Stimulated activated CD4-positive, alpha-beta T cell treated with anti-CD3 and anti-CD28 coated beads, TNF-alpha, amount 100 ng/mL, for 4 hours (primary cell): ENCODE results near the gene ZG16B.

Source experiments
- DNase-seq, 3 experiments: peaks; one replicate each; pipeline ENCODE4 v3.0.0-alpha.2; 2020; ENCODE audit warnings: low read depth in 3 of 3

ZG16B gene

GRCh38 chr16:2829501-2830354 lies at the start of gene ZG16B:
Gene ZG16B (plus strand): TSS chr16:2830303. CDS start chr16:2830442, 139 bp downstream.
- no peak for DNase-seq

- DNase-seq, result no peak
Measured at GRCh38 chr16:2782583-2783351, 47.3 kb upstream of the ZG16B start.

- no peak for DNase-seq
Measured at GRCh38 chr16:2783581-2784357, 46.3 kb upstream of the ZG16B start.

GRCh38 chr16:2784358-2785100 lies 45.6 kb upstream of the ZG16B start:
- no peak for DNase-seq

GRCh38 chr16:2785101-2785991 lies 44.8 kb upstream of the ZG16B start:
- DNase-seq, result peak in 2 of 3 experiments; percentile 15 to 33

- no peak for DNase-seq
Measured at GRCh38 chr16:2786061-2786825, 43.9 kb upstream of the ZG16B start.

- no peak for DNase-seq
Measured at GRCh38 chr16:2786826-2787151, 43.3 kb upstream of the ZG16B start.

GRCh38 chr16:2787406-2787805 lies 42.7 kb upstream of the ZG16B start, which contains the start of gene PRSS33:
Gene PRSS33 (minus strand): TSS chr16:2787560. CDS start chr16:2786547, 1,013 bp downstream.
- no peak for DNase-seq

GRCh38 chr16:2787961-2788360 lies 42.1 kb upstream of the ZG16B start:
- no peak for DNase-seq

GRCh38 chr16:2790631-2791030 lies 39.5 kb upstream of the ZG16B start:
- no peak for DNase-seq

- no peak for DNase-seq
Measured at GRCh38 chr16:2791174-2791573, 38.9 kb upstream of the ZG16B start.

GRCh38 chr16:2792940-2793339 lies 37.2 kb upstream of the ZG16B start:
- no peak for DNase-seq

GRCh38 chr16:2795395-2796143 lies 34.5 kb upstream of the ZG16B start:
- no peak for DNase-seq

GRCh38 chr16:2798723-2799204 lies 31.3 kb upstream of the ZG16B start:
- no peak for DNase-seq

- no peak for DNase-seq
Measured at GRCh38 chr16:2799205-2799858, 30.8 kb upstream of the ZG16B start.

- no peak for DNase-seq
Measured at GRCh38 chr16:2799859-2800226, 30.3 kb upstream of the ZG16B start.

- DNase-seq, result no peak
Measured at GRCh38 chr16:2803545-2804195, 26.4 kb upstream of the ZG16B start.

- DNase-seq, result no peak
Measured at GRCh38 chr16:2804728-2805127, 25.4 kb upstream of the ZG16B start.
